ENCODE data around the gene RNF180.
A peak's percentile ranks its signal among the peaks of the same experiment; 100 is the strongest.

Gene RNF180

DNA sequence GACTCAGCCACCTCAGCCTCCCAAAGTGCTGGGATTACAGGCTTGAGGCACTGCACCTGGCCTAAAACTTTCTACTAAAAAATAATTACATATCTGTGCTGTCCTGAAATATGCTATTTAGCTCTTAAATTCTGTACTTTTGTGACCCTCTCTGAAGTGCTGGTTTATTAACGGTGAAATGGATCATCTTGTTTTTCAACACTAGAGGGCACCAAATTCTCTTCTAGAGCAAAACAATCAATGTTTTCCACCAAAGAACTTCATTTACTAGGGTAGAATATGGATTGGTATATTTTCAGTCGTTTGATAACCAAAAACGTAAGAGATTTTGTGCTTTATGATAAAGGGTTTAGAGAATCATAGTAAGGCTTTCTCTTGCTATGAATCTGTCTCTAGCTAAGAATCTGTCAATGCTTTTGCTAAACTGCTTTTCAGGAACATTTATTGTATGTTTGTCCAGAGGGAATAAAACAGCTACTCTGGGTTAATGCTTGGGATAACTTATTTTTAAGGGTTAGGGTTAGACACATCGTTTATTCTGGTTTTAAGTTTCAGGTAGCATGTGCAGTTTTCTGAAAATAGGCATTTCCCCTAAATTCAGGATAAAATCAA lies 63.6 kb downstream of the RNF180 start:
- Histone ChIP-seq H3K27me3 (ENCODE audit: control insufficient read depth, insufficient read depth, low read length) (no peaks in the 10 kb centered on the region), H3K27ac (no peak overlapping the region), H3K79me2 (peaks cover 25% of the 10 kb centered on the region), H3K4me1 (no peaks in the 10 kb centered on the region), H3K4me2 (ENCODE audit: low read length) (no peak overlapping the region), H3K9me3 (ENCODE audit: control insufficient read depth, low read length) (no peaks in the 10 kb centered on the region), H2AFZ (no peak overlapping the region), H3K9ac (no peak overlapping the region), H3K4me3 (ENCODE audit: low read depth, low read length) (no peak overlapping the region), H3K36me3 (ENCODE audit: control insufficient read depth, insufficient read depth, low read length) (no peaks in the 10 kb centered on the region)
- TF ChIP-seq, protein P1, sequence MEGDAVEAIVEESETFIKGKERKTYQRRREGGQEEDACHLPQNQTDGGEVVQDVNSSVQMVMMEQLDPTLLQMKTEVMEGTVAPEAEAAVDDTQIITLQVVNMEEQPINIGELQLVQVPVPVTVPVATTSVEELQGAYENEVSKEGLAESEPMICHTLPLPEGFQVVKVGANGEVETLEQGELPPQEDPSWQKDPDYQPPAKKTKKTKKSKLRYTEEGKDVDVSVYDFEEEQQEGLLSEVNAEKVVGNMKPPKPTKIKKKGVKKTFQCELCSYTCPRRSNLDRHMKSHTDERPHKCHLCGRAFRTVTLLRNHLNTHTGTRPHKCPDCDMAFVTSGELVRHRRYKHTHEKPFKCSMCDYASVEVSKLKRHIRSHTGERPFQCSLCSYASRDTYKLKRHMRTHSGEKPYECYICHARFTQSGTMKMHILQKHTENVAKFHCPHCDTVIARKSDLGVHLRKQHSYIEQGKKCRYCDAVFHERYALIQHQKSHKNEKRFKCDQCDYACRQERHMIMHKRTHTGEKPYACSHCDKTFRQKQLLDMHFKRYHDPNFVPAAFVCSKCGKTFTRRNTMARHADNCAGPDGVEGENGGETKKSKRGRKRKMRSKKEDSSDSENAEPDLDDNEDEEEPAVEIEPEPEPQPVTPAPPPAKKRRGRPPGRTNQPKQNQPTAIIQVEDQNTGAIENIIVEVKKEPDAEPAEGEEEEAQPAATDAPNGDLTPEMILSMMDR (IDR thresholded peaks at IDR 0.05) = peak; percentile 75

DNA sequence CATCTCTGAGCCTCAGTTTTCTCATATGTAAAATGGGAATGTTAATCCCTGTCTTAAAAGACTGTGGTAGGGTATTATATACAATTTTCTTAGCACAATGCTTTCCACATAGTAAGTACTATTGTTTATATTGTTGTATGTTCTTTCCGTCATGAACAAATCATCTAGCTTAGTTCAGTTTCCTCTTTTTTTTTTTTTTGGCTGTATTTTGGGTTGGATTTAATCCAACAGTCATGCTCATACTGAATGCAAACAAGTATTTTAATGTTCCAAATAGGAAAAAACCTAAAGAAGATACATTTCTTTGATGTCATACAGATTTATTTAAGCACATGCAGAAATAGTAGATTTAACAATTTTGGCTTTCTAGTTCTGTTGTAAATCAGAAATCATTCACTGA lies 95.1 kb downstream of the RNF180 start:
- Histone ChIP-seq H3K27ac (no peak overlapping the region), H3K27me3 (ENCODE audit: control insufficient read depth, insufficient read depth, low read length) (no peaks in the 10 kb centered on the region), H3K36me3 (ENCODE audit: control insufficient read depth, insufficient read depth, low read length) (no peaks in the 10 kb centered on the region), H3K4me1 (no peaks in the 10 kb centered on the region), H3K9ac (no peak overlapping the region), H3K79me2 (peaks cover 18% of the 10 kb centered on the region), H3K9me3 (ENCODE audit: control insufficient read depth, low read length) (no peaks in the 10 kb centered on the region), H3K4me2 (ENCODE audit: low read length) (no peak overlapping the region), H3K4me3 (ENCODE audit: low read depth, low read length) (no peak overlapping the region), H2AFZ (no peak overlapping the region)
- TF ChIP-seq, protein P1 (IDR thresholded peaks at IDR 0.05) = no peak

DNA sequence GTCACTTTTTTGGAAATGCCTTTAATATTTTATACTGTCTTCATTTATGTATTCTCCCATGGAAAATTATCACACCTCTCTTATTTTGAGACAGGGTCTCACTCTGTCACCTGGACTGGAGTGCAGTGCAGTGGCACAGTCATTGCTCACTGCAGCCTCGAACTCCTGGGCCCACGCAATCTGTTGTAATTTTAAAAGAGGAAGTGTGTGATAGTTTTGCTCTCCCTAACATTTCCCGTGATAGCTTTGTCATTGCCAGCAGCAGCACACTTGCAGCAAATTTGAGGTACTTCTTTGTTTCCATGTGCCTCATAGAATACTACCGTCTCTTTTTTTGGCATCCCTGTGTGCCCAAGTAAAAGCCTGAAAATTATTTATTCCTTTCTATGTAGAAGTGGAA lies 103.5 kb downstream of the RNF180 start:
- H3K9me3 ChIP-seq (ENCODE audit: control insufficient read depth, low read length) = no peaks in the 10 kb centered on the region
- no peak overlapping the region for H3K9ac ChIP-seq

DNA sequence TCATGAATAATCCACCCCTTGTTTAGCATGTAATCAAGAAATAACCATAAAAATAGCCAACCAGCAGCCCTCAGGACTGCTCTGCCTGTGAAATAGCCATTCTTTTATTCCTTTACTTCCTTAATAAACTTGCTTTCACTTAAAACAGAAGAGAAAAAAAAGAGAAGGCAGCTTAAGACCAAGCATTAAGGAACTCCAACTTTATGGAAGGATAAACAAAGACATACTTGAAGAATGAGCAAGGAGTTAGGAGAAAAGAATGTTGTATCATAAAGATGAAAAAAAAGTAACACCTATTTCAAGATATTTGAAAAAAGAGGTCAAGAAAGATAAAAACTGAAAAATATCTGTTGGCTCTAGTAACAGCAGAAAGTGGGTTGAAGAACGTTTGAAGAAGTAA lies 107.6 kb downstream of the RNF180 start:
- H3K4me2 ChIP-seq (ENCODE audit: low read length) = no peak overlapping the region
- no peak overlapping the region for H3K4me3 ChIP-seq (ENCODE audit: low read depth, low read length)
- no peaks in the 10 kb centered on the region for H3K4me1 ChIP-seq
- H3K36me3 ChIP-seq (ENCODE audit: control insufficient read depth, insufficient read depth, low read length) = no peaks in the 10 kb centered on the region
- no peak overlapping the region for H3K9ac ChIP-seq
- peaks cover 17% of the 10 kb centered on the region for H3K79me2 ChIP-seq
- TF ChIP-seq, protein P1 (IDR thresholded peaks at IDR 0.05) = no peak
- no peak overlapping the region for H3K27ac ChIP-seq
- H2AFZ ChIP-seq = no peak overlapping the region
- H3K9me3 ChIP-seq (ENCODE audit: control insufficient read depth, low read length) = no peaks in the 10 kb centered on the region
- no peaks in the 10 kb centered on the region for H3K27me3 ChIP-seq (ENCODE audit: control insufficient read depth, insufficient read depth, low read length)

More for the DNA sequence above, 103.5 kb downstream of the RNF180 start:
- Histone ChIP-seq H3K4me1 (peaks cover 5% of the 10 kb centered on the region), H2AFZ (no peak overlapping the region), H3K79me2 (peaks cover 31% of the 10 kb centered on the region), H3K27ac (no peak overlapping the region), H3K36me3 (ENCODE audit: control insufficient read depth, insufficient read depth, low read length) (no peaks in the 10 kb centered on the region), H3K27me3 (ENCODE audit: control insufficient read depth, insufficient read depth, low read length) (no peaks in the 10 kb centered on the region), H3K4me3 (ENCODE audit: low read depth, low read length) (no peak overlapping the region), H3K4me2 (ENCODE audit: low read length) (no peak overlapping the region)
- TF ChIP-seq, protein P1 (IDR thresholded peaks at IDR 0.05) = no peak

Data from parathyroid adenoma (tissue), 2 donors.